GM12878 (cell line): Measurements from ENCODE around the gene PCNX4. TPM values are rescaled to one million over a fixed set of nuclear protein-coding genes. Genes with fewer than 3 reads are reported as not detected.

Experiments used
- ATF2 ChIP-seq: IDR thresholded peaks from 2 replicates; pipeline ENCODE4 v1.6.1; 2012; ENCODE audit warnings: low read length, inconsistent platforms
- BCL3 ChIP-seq: IDR thresholded peaks from 2 replicates; pipeline ENCODE4 v1.6.1; 2011; ENCODE audit warnings: borderline replicate concordance, low read depth, mild to moderate bottlenecking, moderate library complexity, low read length; ENCODE audit not compliant: insufficient read depth, poor library complexity, severe bottlenecking
- CREM ChIP-seq: IDR thresholded peaks from 2 replicates; pipeline ENCODE4 v1.6.1; 2014; ENCODE audit warnings: antibody characterized with exemption, low read depth
- E4F1 ChIP-seq: fragments of 450-650 bp; IDR thresholded peaks from 2 replicates; pipeline ENCODE4 v1.6.1; 2018; ENCODE audit warnings: borderline replicate concordance, mild to moderate bottlenecking; ENCODE audit not compliant: partially characterized antibody
- PKNOX1 ChIP-seq: fragments of 450-650 bp; IDR thresholded peaks from 2 replicates; pipeline ENCODE4 v1.6.1; 2016; ENCODE audit warnings: mild to moderate bottlenecking
- POLR2AphosphoS5 ChIP-seq: IDR thresholded peaks from 2 replicates; pipeline ENCODE4 v1.6.1; 2011; ENCODE audit warnings: mild to moderate bottlenecking, low read length, inconsistent platforms
- SMARCA5 ChIP-seq: fragments of 450-650 bp; IDR thresholded peaks from 2 replicates; pipeline ENCODE4 v1.6.1; 2017; ENCODE audit warnings: mild to moderate bottlenecking
- TCF3 ChIP-seq: IDR thresholded peaks from 2 replicates; pipeline ENCODE4 v1.6.1; 2012; ENCODE audit warnings: low read depth, mild to moderate bottlenecking, low read length, borderline replicate concordance; ENCODE audit not compliant: insufficient read depth
- ZBTB11 ChIP-seq: fragments of 450-650 bp; formaldehyde crosslinking; IDR thresholded peaks from 2 replicates; pipeline ENCODE4 v1.5.0; 2022; ENCODE audit warnings: mild to moderate bottlenecking, missing genetic modification characterization
- ZNF217 ChIP-seq: fragments of 450-650 bp; IDR thresholded peaks from 2 replicates; pipeline ENCODE4 v1.6.1; 2017; ENCODE audit warnings: antibody characterized with exemption, mild to moderate bottlenecking
- ZNF687 ChIP-seq: fragments of 450-650 bp; IDR thresholded peaks from 2 replicates; pipeline ENCODE4 v1.6.1; 2017; ENCODE audit warnings: mild to moderate bottlenecking, moderate library complexity
- polyA plus RNA-seq, 11 experiments: library from polyadenylated mRNA; depleted of rRNA in 4 of 11; unstranded in 6 of 11; stranded (reverse) in 5 of 11; fragments of >200 nt; fragmentation: Nextera tagmentation in 4 of 11; fragmentation: Illumina TruSeq in 1 of 11; extraction: Ambion mirVana in 4 of 11; extraction: Trizol in 1 of 11; gene quantifications; 1 replicate in 1 of 11; 2 replicates in 10 of 11; pipeline versions ENCODE4 v1.2.1 to v1.2.3, GENCODE V29; 2011 to 2016; ENCODE audit warnings: inconsistent platforms in 2 of 11, missing spikeins in 2 of 11, low read depth in 1 of 11
- total RNA-seq, 4 experiments: library from RNA; depleted of rRNA in 3 of 4; stranded (reverse); fragments of >200 nt in 3 of 4; fragmentation: Illumina TruSeq in 1 of 4; extraction: Trizol in 1 of 4; gene quantifications; 2 replicates each; pipeline versions ENCODE4 v1.2.1 to v1.2.3, GENCODE V29; 2013 to 2021
- TF ChIP-seq, protein P1 (sequence below): IDR thresholded peaks from 2 replicates; pipeline ENCODE4 v1.6.1; 2012; ENCODE audit warnings: low read depth, low read length, improper control_type of control experiment

Gene PCNX4
- total and polyA plus RNA-seq, 10 of the 15 experiments (the other 5 are each of a cell fraction or from before 2014, with no cell fraction given): 13.8 to 56.6 (median 39.4) TPM

GRCh38 chr14:60164712-60165546 is 73.2 kb downstream of the PCNX4 start, which contains the start of gene DHRS7 (continued):
- TF ChIP-seq ATF2 (no peak), CREM (no peak), ZNF687 (peak; percentile 75; the same call in 1 of the 2 replicates), PKNOX1 (no peak; the same call in 1 of the 2 replicates), E4F1 (no peak), ZBTB11 (no peak), ZNF217 (no peak), TCF3 (peak; percentile 60; the same call in 1 of the 2 replicates), BCL3 (no peak), POLR2AphosphoS5 (peak; percentile 68), SMARCA5 (peak; percentile 95)
- TF ChIP-seq, protein P1, sequence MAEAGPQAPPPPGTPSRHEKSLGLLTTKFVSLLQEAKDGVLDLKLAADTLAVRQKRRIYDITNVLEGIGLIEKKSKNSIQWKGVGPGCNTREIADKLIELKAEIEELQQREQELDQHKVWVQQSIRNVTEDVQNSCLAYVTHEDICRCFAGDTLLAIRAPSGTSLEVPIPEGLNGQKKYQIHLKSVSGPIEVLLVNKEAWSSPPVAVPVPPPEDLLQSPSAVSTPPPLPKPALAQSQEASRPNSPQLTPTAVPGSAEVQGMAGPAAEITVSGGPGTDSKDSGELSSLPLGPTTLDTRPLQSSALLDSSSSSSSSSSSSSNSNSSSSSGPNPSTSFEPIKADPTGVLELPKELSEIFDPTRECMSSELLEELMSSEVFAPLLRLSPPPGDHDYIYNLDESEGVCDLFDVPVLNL: no peak
